ENCODE measurements around the gene DHX40. TPM values are rescaled to one million over a fixed set of nuclear protein-coding genes. Genes with fewer than 3 reads are reported as not detected.
"Not testable (repeated sequence)": the region's sequence is repeated elsewhere in the genome, so short reads cannot be mapped to it uniquely, and the experiment has no call there.

DHX40 gene
- total RNA-seq, 1 experiment from 2014 or later, result 22.9 TPM

- Histone ChIP-seq H3K36me3 (ENCODE audit: insufficient read depth, low read length, poor library complexity, severe bottlenecking) (no peaks in the 10 kb centered on the region), H3K4me3 (ENCODE audit: low read depth, low read length, poor library complexity, severe bottlenecking) (no peak overlapping the region), H3K27ac (ENCODE audit: low read depth, low read length, poor library complexity, severe bottlenecking) (no peak overlapping the region), H3K9me3 (ENCODE audit: low read depth, low read length, poor library complexity, severe bottlenecking) (no peaks in the 10 kb centered on the region), H3K27me3 (replicated peaks; ENCODE audit: insufficient read depth, low read depth, low read length, poor library complexity) (no peaks in the 10 kb centered on the region), H3K4me1 (ENCODE audit: insufficient read depth, low read length, poor library complexity, severe bottlenecking) (no peaks in the 10 kb centered on the region)
- ChIA-PET POLR2A (ENCODE audit: low non-redundant PET) (no interaction called here), CTCF (no interaction called here)
- intact Hi-C loops (cut with micrococcal nuclease; ENCODE audit: unreplicated experiment), result no loop called here
- TF ChIP-seq CTCF (conservative IDR thresholded peaks at IDR 0.05; ENCODE audit: low read depth, low read length), result no peak
- TF ChIP-seq EZH2 (IDR thresholded peaks at IDR 0.05; ENCODE audit: borderline replicate concordance, low read depth, low read length, poor library complexity, severe bottlenecking), result no peak
- no TSS peak for BruUV-seq (replicated peaks)
- DNase-seq (ENCODE audit: low spot score), result peak; percentile 43
These were observed 7.0 kb downstream of the DHX40 start for GRCh38 chr17:59572301-59572924.

- POLR2A ChIA-PET (ENCODE audit: low non-redundant PET); H3K4me1 ChIP-seq (ENCODE audit: insufficient read depth, low read length, poor library complexity, severe bottlenecking); DNase-seq (ENCODE audit: low spot score); intact Hi-C loops (cut with micrococcal nuclease; ENCODE audit: unreplicated experiment); CTCF ChIA-PET; H3K27me3 ChIP-seq (replicated peaks; ENCODE audit: insufficient read depth, low read depth, low read length, poor library complexity); H3K27ac ChIP-seq (ENCODE audit: low read depth, low read length, poor library complexity, severe bottlenecking); H3K9me3 ChIP-seq (ENCODE audit: low read depth, low read length, poor library complexity, severe bottlenecking); BruUV-seq (replicated peaks); H3K36me3 ChIP-seq (ENCODE audit: insufficient read depth, low read length, poor library complexity, severe bottlenecking); H3K4me3 ChIP-seq (ENCODE audit: low read depth, low read length, poor library complexity, severe bottlenecking): not testable (repeated sequence)
These were observed 18.8 kb downstream of the DHX40 start for GRCh38 chr17:59584168-59584567.

- CTCF ChIA-PET, result interaction anchor here (0.6 kb wide), 1 partner anchor 20 kb away, joined by 3 read pairs; no protein-coding TSS in a partner anchor
- Histone ChIP-seq H3K4me1 (ENCODE audit: insufficient read depth, low read length, poor library complexity, severe bottlenecking) (no peaks in the 10 kb centered on the region), H3K4me3 (ENCODE audit: low read depth, low read length, poor library complexity, severe bottlenecking) (no peak overlapping the region), H3K36me3 (ENCODE audit: insufficient read depth, low read length, poor library complexity, severe bottlenecking) (peaks cover 9% of the 10 kb centered on the region), H3K27me3 (replicated peaks; ENCODE audit: insufficient read depth, low read depth, low read length, poor library complexity) (no peaks in the 10 kb centered on the region), H3K27ac (ENCODE audit: low read depth, low read length, poor library complexity, severe bottlenecking) (no peak overlapping the region), H3K9me3 (ENCODE audit: low read depth, low read length, poor library complexity, severe bottlenecking) (no peaks in the 10 kb centered on the region)
- TF ChIP-seq EZH2 (IDR thresholded peaks at IDR 0.05; ENCODE audit: borderline replicate concordance, low read depth, low read length, poor library complexity, severe bottlenecking) (no peak), CTCF (conservative IDR thresholded peaks at IDR 0.05; ENCODE audit: low read depth, low read length) (no peak)
- intact Hi-C loops (cut with micrococcal nuclease; ENCODE audit: unreplicated experiment), result no loop called here
- DNase-seq (ENCODE audit: low spot score), result no peak
- POLR2A ChIA-PET (ENCODE audit: low non-redundant PET), result no interaction called here
- no TSS peak for BruUV-seq (replicated peaks)
These were observed 34.8 kb downstream of the DHX40 start for GRCh38 chr17:59600169-59600568.

GRCh38 chr17:59601130-59601529, 35.7 kb downstream of the DHX40 start:
- TF ChIP-seq EZH2 (IDR thresholded peaks at IDR 0.05; ENCODE audit: borderline replicate concordance, low read depth, low read length, poor library complexity, severe bottlenecking) (no peak), CTCF (conservative IDR thresholded peaks at IDR 0.05; ENCODE audit: low read depth, low read length) (no peak)
- DNase-seq (ENCODE audit: low spot score), result no peak
- no peaks in the 10 kb centered on the region for H3K27me3 ChIP-seq (replicated peaks; ENCODE audit: insufficient read depth, low read depth, low read length, poor library complexity)
- no TSS peak for BruUV-seq (replicated peaks)
- CTCF ChIA-PET, result interaction anchor here (0.7 kb wide), 1 partner anchor 115 kb away, joined by 5 read pairs; no protein-coding TSS in a partner anchor
- POLR2A ChIA-PET (ENCODE audit: low non-redundant PET), result no interaction called here
- H3K36me3 ChIP-seq (ENCODE audit: insufficient read depth, low read length, poor library complexity, severe bottlenecking), result peaks cover 9% of the 10 kb centered on the region
- intact Hi-C loops (cut with micrococcal nuclease; ENCODE audit: unreplicated experiment), result no loop called here
- no peak overlapping the region for H3K4me3 ChIP-seq (ENCODE audit: low read depth, low read length, poor library complexity, severe bottlenecking)
- no peaks in the 10 kb centered on the region for H3K9me3 ChIP-seq (ENCODE audit: low read depth, low read length, poor library complexity, severe bottlenecking)
- H3K27ac ChIP-seq (ENCODE audit: low read depth, low read length, poor library complexity, severe bottlenecking), result no peak overlapping the region
- H3K4me1 ChIP-seq (ENCODE audit: insufficient read depth, low read length, poor library complexity, severe bottlenecking), result no peaks in the 10 kb centered on the region

Measured in A673 (cell line).